OCI-LY3 (cell line): ENCODE measurements around the gene PCDH19.

ENCODE experiments used
- CTCF ChIP-seq: fragments of 200-600, 300-600 bp; sonication (generic); IDR thresholded peaks from 2 replicates; pipeline ENCODE4 v1.5.1; 2014; ENCODE audit warnings: antibody characterized with exemption, low read length, low read depth
- EZH2phosphoT487 ChIP-seq: fragments of 200-600 bp; shearing (Covaris generic); IDR thresholded peaks from 2 replicates; pipeline ENCODE4 v1.6.1; 2018; ENCODE audit warnings: antibody characterized with exemption, mixed run types, low read depth

- no peak for TF ChIP-seq CTCF
- no peak for TF ChIP-seq EZH2phosphoT487
These were observed 1.1 kb upstream of the PCDH19 start for GRCh38 chrX:100410901-100411801.
